ENCODE data around the gene APPBP2. TPM values are rescaled to one million over a fixed set of nuclear protein-coding genes. Genes with fewer than 3 reads are reported as not detected.

Gene APPBP2
- polyA plus RNA-seq, 3 donors, result 6.4 to 14.7 (median 10.4) TPM

DNA sequence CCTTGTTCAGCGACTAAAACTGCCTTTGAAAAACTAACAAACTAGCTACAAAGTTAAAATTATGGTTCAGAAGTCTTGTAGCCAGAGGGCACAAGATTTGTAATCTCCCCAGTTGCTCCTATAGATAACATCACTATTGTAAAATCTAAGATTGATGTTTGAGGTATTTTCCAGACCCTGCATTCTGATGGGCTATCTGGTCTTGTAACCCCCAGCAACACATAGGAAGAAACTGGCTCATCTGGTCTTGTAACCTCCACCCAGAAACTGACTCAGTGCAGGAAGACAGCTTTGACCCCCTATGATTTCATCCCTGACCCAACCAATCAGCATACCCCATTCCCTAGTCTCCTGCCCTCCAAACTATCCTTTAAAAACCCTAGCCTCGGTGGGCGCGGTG is 116.0 kb downstream of the APPBP2 start:
- no peak overlapping the region for H3K27ac ChIP-seq (ENCODE audit: low read depth in 1 of 2, low read length in 2 of 2)
- H3K4me1 ChIP-seq (ENCODE audit: control insufficient read depth in 1 of 2, insufficient read depth in 2 of 2, low read length in 2 of 2), result no peaks in the 10 kb centered on the region
- H4K20me1 ChIP-seq (ENCODE audit: insufficient read depth, low read length), result no peaks in the 10 kb centered on the region
- no peak overlapping the region for H3K4me2 ChIP-seq (replicated peaks; ENCODE audit: extremely low read depth, low read length, poor library complexity, severe bottlenecking)
- Mint-ChIP-seq H3K27ac (peak overlapping the region in 1 of 7 donors; percentile 75), H3K27me3 (ENCODE audit: low read depth in 3 of 3) (no peaks in the 10 kb centered on the region), H3K4me1 (no peaks in the 10 kb centered on the region), H3K36me3 (no peaks in the 10 kb centered on the region), H3K9me3 (peaks cover 0 to 3% (median 0%) of the 10 kb centered on the region in 7 donors), H3K4me3 (no peak overlapping the region)
- 100% methylated on average over 3 of the region's 4 CpGs for WGBS (ENCODE audit: insufficient coverage)
- no peaks in the 10 kb centered on the region for H3K79me2 ChIP-seq (ENCODE audit: insufficient read depth, low read length)
- H3K27me3 ChIP-seq (ENCODE audit: control insufficient read depth in 2 of 2, insufficient read depth in 2 of 2, low read length in 2 of 2), result no peaks in the 10 kb centered on the region
- TF ChIP-seq, protein P1, sequence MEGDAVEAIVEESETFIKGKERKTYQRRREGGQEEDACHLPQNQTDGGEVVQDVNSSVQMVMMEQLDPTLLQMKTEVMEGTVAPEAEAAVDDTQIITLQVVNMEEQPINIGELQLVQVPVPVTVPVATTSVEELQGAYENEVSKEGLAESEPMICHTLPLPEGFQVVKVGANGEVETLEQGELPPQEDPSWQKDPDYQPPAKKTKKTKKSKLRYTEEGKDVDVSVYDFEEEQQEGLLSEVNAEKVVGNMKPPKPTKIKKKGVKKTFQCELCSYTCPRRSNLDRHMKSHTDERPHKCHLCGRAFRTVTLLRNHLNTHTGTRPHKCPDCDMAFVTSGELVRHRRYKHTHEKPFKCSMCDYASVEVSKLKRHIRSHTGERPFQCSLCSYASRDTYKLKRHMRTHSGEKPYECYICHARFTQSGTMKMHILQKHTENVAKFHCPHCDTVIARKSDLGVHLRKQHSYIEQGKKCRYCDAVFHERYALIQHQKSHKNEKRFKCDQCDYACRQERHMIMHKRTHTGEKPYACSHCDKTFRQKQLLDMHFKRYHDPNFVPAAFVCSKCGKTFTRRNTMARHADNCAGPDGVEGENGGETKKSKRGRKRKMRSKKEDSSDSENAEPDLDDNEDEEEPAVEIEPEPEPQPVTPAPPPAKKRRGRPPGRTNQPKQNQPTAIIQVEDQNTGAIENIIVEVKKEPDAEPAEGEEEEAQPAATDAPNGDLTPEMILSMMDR (IDR thresholded peaks at IDR 0.05), result no peak
- H3K36me3 ChIP-seq (replicated peaks in 1 of 2; ENCODE audit: control insufficient read depth in 1 of 2, insufficient read depth in 2 of 2, low read length in 2 of 2), result no peaks in the 10 kb centered on the region
- no peak for DNase-seq
- no peak overlapping the region for H3K9ac ChIP-seq (ENCODE audit: insufficient read depth, low read length, poor library complexity, severe bottlenecking)
- intact Hi-C loops (cut with micrococcal nuclease), result no loop called here
- H2AFZ ChIP-seq (ENCODE audit: insufficient read depth, low read depth, low read length, poor library complexity, severe bottlenecking), result peak overlapping the region; percentile 8
- H3K4me3 ChIP-seq (replicated peaks in 1 of 3; ENCODE audit: low read depth in 2 of 3, low read length in 3 of 3), result no peak overlapping the region
- no peaks in the 10 kb centered on the region for H3K9me3 ChIP-seq (replicated peaks in 1 of 2; ENCODE audit: control insufficient read depth in 1 of 2, insufficient read depth in 1 of 2, low read length in 2 of 2)

- WGBS (ENCODE audit: insufficient coverage), result 97% methylated on average over 3 of the region's 3 CpGs
- peaks cover 0 to 2% (median 0%) of the 10 kb centered on the region in 3 donors for H3K27me3 Mint-ChIP-seq (ENCODE audit: low read depth in 3 of 3)
- no peak for DNase-seq
- H3K4me3 ChIP-seq (replicated peaks in 1 of 3; ENCODE audit: low read depth in 2 of 3, low read length in 3 of 3), result no peak overlapping the region
- H3K27ac Mint-ChIP-seq, result peak overlapping the region in 1 of 7 donors; percentile 41
- no peak overlapping the region for H3K27ac ChIP-seq (ENCODE audit: low read depth in 1 of 2, low read length in 2 of 2)
- H3K9me3 Mint-ChIP-seq, result peaks cover 0 to 3% (median 0%) of the 10 kb centered on the region in 7 donors
- H3K4me2 ChIP-seq (replicated peaks; ENCODE audit: extremely low read depth, low read length, poor library complexity, severe bottlenecking), result no peak overlapping the region
- TF ChIP-seq, protein P1 (IDR thresholded peaks at IDR 0.05), result no peak
- H3K9me3 ChIP-seq (replicated peaks in 1 of 2; ENCODE audit: control insufficient read depth in 1 of 2, insufficient read depth in 1 of 2, low read length in 2 of 2), result no peaks in the 10 kb centered on the region
- H3K9ac ChIP-seq (ENCODE audit: insufficient read depth, low read length, poor library complexity, severe bottlenecking), result no peak overlapping the region
- no peaks in the 10 kb centered on the region for H4K20me1 ChIP-seq (ENCODE audit: insufficient read depth, low read length)
- peaks cover 9% of the 10 kb centered on the region for H3K4me1 Mint-ChIP-seq
- H3K36me3 ChIP-seq (replicated peaks in 1 of 2; ENCODE audit: control insufficient read depth in 1 of 2, insufficient read depth in 2 of 2, low read length in 2 of 2), result no peaks in the 10 kb centered on the region
- intact Hi-C loops (cut with micrococcal nuclease), result loop anchor here in 1 of 2 donors (10.0 kb wide), 1 partner anchor 52 kb away; no protein-coding TSS in a partner anchor
- H3K4me1 ChIP-seq (ENCODE audit: control insufficient read depth in 1 of 2, insufficient read depth in 2 of 2, low read length in 2 of 2), result peaks cover 3 to 13% of the 10 kb centered on the region in 2 donors
- peaks cover 0 to 3% of the 10 kb centered on the region in 2 donors for H3K36me3 Mint-ChIP-seq
- no peak overlapping the region for H2AFZ ChIP-seq (ENCODE audit: insufficient read depth, low read depth, low read length, poor library complexity, severe bottlenecking)
- H3K79me2 ChIP-seq (ENCODE audit: insufficient read depth, low read length), result no peaks in the 10 kb centered on the region
- H3K4me3 Mint-ChIP-seq, result no peak overlapping the region
- no peaks in the 10 kb centered on the region for H3K27me3 ChIP-seq (ENCODE audit: control insufficient read depth in 2 of 2, insufficient read depth in 2 of 2, low read length in 2 of 2)
Measured at GRCh38 chr17:60406887-60407286, 119.2 kb downstream of the APPBP2 start.
